Fibroblast of lung (primary cell): ENCODE data around the gene NUDT21.

Experiments
- EZH2 ChIP-seq: IDR thresholded peaks from 2 replicates; pipeline ENCODE4 v1.5.1; 2012; ENCODE audit warnings: low read length, control low read depth, mild to moderate bottlenecking; ENCODE audit errors: missing control alignments
- TF ChIP-seq, protein P1 (sequence below), 2 donors: IDR thresholded peaks in 1 of 2; conservative IDR thresholded peaks in 1 of 2; 1 replicate in 1 of 2; 2 replicates in 1 of 2; pipeline ENCODE4 v1.5.1; 2011 to 2012; ENCODE audit warnings: low read length in 2 of 2, control low read depth in 1 of 2, inconsistent platforms in 1 of 2, low read depth in 1 of 2, mild to moderate bottlenecking in 1 of 2

GRCh38 chr16:56478281-56479049, 27.3 kb upstream of the NUDT21 start:
- TF ChIP-seq, protein P1, sequence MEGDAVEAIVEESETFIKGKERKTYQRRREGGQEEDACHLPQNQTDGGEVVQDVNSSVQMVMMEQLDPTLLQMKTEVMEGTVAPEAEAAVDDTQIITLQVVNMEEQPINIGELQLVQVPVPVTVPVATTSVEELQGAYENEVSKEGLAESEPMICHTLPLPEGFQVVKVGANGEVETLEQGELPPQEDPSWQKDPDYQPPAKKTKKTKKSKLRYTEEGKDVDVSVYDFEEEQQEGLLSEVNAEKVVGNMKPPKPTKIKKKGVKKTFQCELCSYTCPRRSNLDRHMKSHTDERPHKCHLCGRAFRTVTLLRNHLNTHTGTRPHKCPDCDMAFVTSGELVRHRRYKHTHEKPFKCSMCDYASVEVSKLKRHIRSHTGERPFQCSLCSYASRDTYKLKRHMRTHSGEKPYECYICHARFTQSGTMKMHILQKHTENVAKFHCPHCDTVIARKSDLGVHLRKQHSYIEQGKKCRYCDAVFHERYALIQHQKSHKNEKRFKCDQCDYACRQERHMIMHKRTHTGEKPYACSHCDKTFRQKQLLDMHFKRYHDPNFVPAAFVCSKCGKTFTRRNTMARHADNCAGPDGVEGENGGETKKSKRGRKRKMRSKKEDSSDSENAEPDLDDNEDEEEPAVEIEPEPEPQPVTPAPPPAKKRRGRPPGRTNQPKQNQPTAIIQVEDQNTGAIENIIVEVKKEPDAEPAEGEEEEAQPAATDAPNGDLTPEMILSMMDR (conservative IDR thresholded peaks at IDR 0.05 in 1 of 2, IDR thresholded peaks at IDR 0.05 in 1 of 2; ENCODE audit: low read depth in 1 of 2, low read length in 2 of 2): no peak
- TF ChIP-seq EZH2: no peak
